Measurements from ENCODE around the gene PPFIA3. TPM values are rescaled to one million over a fixed set of nuclear protein-coding genes. Genes with fewer than 3 reads are reported as not detected.

The PPFIA3 gene
- total RNA-seq, 1 donor from 2014 or later: 3.3 TPM

GRCh38 chr19:49110567-49110966 lies 8.8 kb upstream of the PPFIA3 start:
- DNase-seq (ENCODE audit: low read depth): no peak
- TF ChIP-seq CTCF (conservative IDR thresholded peaks at IDR 0.05; ENCODE audit: low read depth, low read length): no peak
- H3K4me3 ChIP-seq (ENCODE audit: low read depth, low read length): no peak overlapping the region

GRCh38 chr19:49111218-49111998 lies 7.9 kb upstream of the PPFIA3 start:
- TF ChIP-seq CTCF (conservative IDR thresholded peaks at IDR 0.05; ENCODE audit: low read depth, low read length): no peak
- no peak overlapping the region for H3K4me3 ChIP-seq (ENCODE audit: low read depth, low read length)
- no peak for DNase-seq (ENCODE audit: low read depth)

- no peak for DNase-seq (ENCODE audit: low read depth)
- TF ChIP-seq CTCF (conservative IDR thresholded peaks at IDR 0.05; ENCODE audit: low read depth, low read length): peak; percentile 29
- H3K4me3 ChIP-seq (ENCODE audit: low read depth, low read length): peak within 1 kb of the TSS; percentile 76
Observed at GRCh38 chr19:49113762-49114629, 5.3 kb upstream of the PPFIA3 start, which contains the start of gene LIN7B. Gene LIN7B, plus strand, starts transcription at chr19:49114370. Its CDS starts 35 bp downstream, at chr19:49114405.

- H3K4me3 ChIP-seq (ENCODE audit: low read depth, low read length): peak overlapping the region; percentile 76
- no peak for TF ChIP-seq CTCF (conservative IDR thresholded peaks at IDR 0.05; ENCODE audit: low read depth, low read length)
- no peak for DNase-seq (ENCODE audit: low read depth)
Observed at GRCh38 chr19:49114630-49115363, 4.5 kb upstream of the PPFIA3 start.

- TF ChIP-seq CTCF (conservative IDR thresholded peaks at IDR 0.05; ENCODE audit: low read depth, low read length): no peak
- no peak overlapping the region for H3K4me3 ChIP-seq (ENCODE audit: low read depth, low read length)
- DNase-seq (ENCODE audit: low read depth): no peak
Observed at GRCh38 chr19:49116544-49116943, 2.8 kb upstream of the PPFIA3 start.

- H3K4me3 ChIP-seq (ENCODE audit: low read depth, low read length): peak overlapping the region; percentile 79
- no peak for DNase-seq (ENCODE audit: low read depth)
- TF ChIP-seq CTCF (conservative IDR thresholded peaks at IDR 0.05; ENCODE audit: low read depth, low read length): no peak
Observed at GRCh38 chr19:49117677-49118564, 1.4 kb upstream of the PPFIA3 start.
